HepG2 (cell line): Measurements from ENCODE around the gene TIMM23. TPM values are rescaled to one million over a fixed set of nuclear protein-coding genes. Genes with fewer than 3 reads are reported as not detected.
"Not testable (repeated sequence)": the region's sequence is repeated elsewhere in the genome, so short reads cannot be mapped to it uniquely, and the experiment has no call there.

ENCODE experiments used
- ATAC-seq: fragments of 200-7000 bp; cut with Tn5 transposase; 3 replicates; pipeline ENCODE4 v1.9.1; 2020; ENCODE audit warnings: mild to moderate bottlenecking, moderate library complexity
- BruUV-seq: library from RNA; stranded (reverse); fragments of 400-500 nt; replicated peaks from 2 replicates; lab custom pipeline; 2021; lab: Mats Ljungman, UMichigan
- CTCF ChIA-PET: fragments of 300-600 bp; formaldehyde crosslinking; extraction: SDS; loops from one replicate; lab custom pipeline; 2021; ENCODE audit warnings: low total read pairs, inconsistent platforms, low intra/inter-chr PET ratio; lab: Yijun Ruan, JAX
- POLR2A ChIA-PET: fragments of 350-600 bp; sonication (Branson Sonifier 250); formaldehyde crosslinking; loops from one replicate; lab custom pipeline; 2020; ENCODE audit warnings: antibody characterized with exemption, inconsistent platforms; lab: Yijun Ruan, JAX
- DNase-seq: peaks from one replicate; pipeline ENCODE4 v3.0.0-alpha.2; 2015; ENCODE audit warnings: low spot score
- FAIRE-seq: peaks from 3 replicates; lab custom pipeline; 2011; peaks lifted over from hg19 to GRCh38; lab: Jason Lieb, UNC
- H2AFZ ChIP-seq: one replicate; pipeline ENCODE4 v1.6.1; 2011; ENCODE audit warnings: low read length, inconsistent platforms
- H3K27ac ChIP-seq: fragments of 300-600 bp; 3 replicates; pipeline ENCODE4 v1.8.0; 2011; ENCODE audit warnings: mixed run types, mild to moderate bottlenecking, mixed read lengths, low read length, inconsistent platforms; ENCODE audit not compliant: insufficient read depth; ENCODE audit errors: extremely low read length
- H3K27me3 ChIP-seq, 2 experiments: fragments of 200-600 bp in 1 of 2; 2 replicates in 1 of 2; 3 replicates in 1 of 2; pipeline versions ENCODE4 v1.6.0 to v1.8.0; 2011; ENCODE audit warnings: low read length in 2 of 2, mild to moderate bottlenecking in 2 of 2, moderate library complexity in 2 of 2, inconsistent platforms in 1 of 2; ENCODE audit not compliant: insufficient read depth in 2 of 2, control insufficient read depth in 1 of 2
- H3K36me3 ChIP-seq, 2 experiments: fragments of 200-600 bp in 1 of 2; replicated peaks in 1 of 2; 2 replicates in 1 of 2; 3 replicates in 1 of 2; pipeline versions ENCODE4 v1.5.1 to v1.8.0; 2011; ENCODE audit warnings: low read length in 2 of 2, inconsistent platforms in 1 of 2; ENCODE audit not compliant: insufficient read depth in 2 of 2, control insufficient read depth in 1 of 2
- H3K4me1 ChIP-seq: 2 replicates; pipeline ENCODE4 v1.5.1; 2012; ENCODE audit warnings: low read length, inconsistent platforms; ENCODE audit not compliant: insufficient read depth
- H3K4me2 ChIP-seq: 2 replicates; pipeline ENCODE4 v1.6.0; 2011; ENCODE audit warnings: low read depth, low read length, inconsistent platforms
- H3K4me3 ChIP-seq, 3 experiments: fragments of 200-600 bp in 1 of 3; sonication (generic), shearing (Covaris generic) in 1 of 3; replicated peaks in 1 of 3; 2 replicates each; pipeline ENCODE4 v1.5.1; 2011 to 2016; ENCODE audit warnings: low read length in 3 of 3, inconsistent platforms in 2 of 3, low read depth in 2 of 3, mild to moderate bottlenecking in 2 of 3, control low read depth in 1 of 3, mixed read lengths in 1 of 3; ENCODE audit not compliant: insufficient read depth in 1 of 3
- H3K79me2 ChIP-seq: one replicate; pipeline ENCODE4 v1.6.1; 2011; ENCODE audit warnings: low read length, inconsistent platforms; ENCODE audit not compliant: insufficient read depth
- H3K9ac ChIP-seq: 2 replicates; pipeline ENCODE4 v1.6.0; 2011; ENCODE audit warnings: mild to moderate bottlenecking, low read depth, low read length, inconsistent platforms; ENCODE audit not compliant: insufficient read depth
- H3K9me3 ChIP-seq: 2 replicates; pipeline ENCODE4 v1.5.1; 2012; ENCODE audit warnings: mild to moderate bottlenecking, low read length
- H4K20me1 ChIP-seq: 2 replicates; pipeline ENCODE4 v1.6.0; 2011; ENCODE audit warnings: inconsistent platforms, mild to moderate bottlenecking, low read length, moderate library complexity; ENCODE audit not compliant: insufficient read depth
- ARNT2 ChIP-seq: sonication (generic); formaldehyde crosslinking; IDR thresholded peaks from 2 replicates; pipeline ENCODE4 v1.8.0; 2022; ENCODE audit warnings: mild to moderate bottlenecking, low read depth, missing genetic modification reagents, moderate library complexity
- GABPA ChIP-seq, 2 experiments: IDR thresholded peaks; 2 replicates each; pipeline ENCODE4 v1.6.1; 2011 to 2016; ENCODE audit warnings: low read depth in 2 of 2, low read length in 1 of 2, missing biosample characterization in 1 of 2, missing genetic modification characterization in 1 of 2
- ISL2 ChIP-seq: sonication (generic); formaldehyde crosslinking; IDR thresholded peaks from 2 replicates; pipeline ENCODE4 v1.5.0; 2020; ENCODE audit warnings: missing genetic modification reagents
- KLF16 ChIP-seq, 2 experiments: sonication (generic) in 1 of 2; formaldehyde crosslinking in 1 of 2; IDR thresholded peaks; 2 replicates each; pipeline versions ENCODE4 v1.6.1 to v1.8.0; 2016 to 2023; ENCODE audit warnings: missing genetic modification reagents in 2 of 2, missing compliant biosample characterization in 1 of 2
- NR2C2 ChIP-seq: sonication (generic); formaldehyde crosslinking; IDR thresholded peaks from 2 replicates; pipeline ENCODE4 v1.4.0; 2020; ENCODE audit warnings: missing genetic modification reagents, mild to moderate bottlenecking, moderate library complexity, borderline replicate concordance
- NR2F6 ChIP-seq, 2 experiments: IDR thresholded peaks; 2 replicates each; pipeline ENCODE4 v1.6.1; 2016; ENCODE audit warnings: antibody characterized with exemption in 1 of 2, mild to moderate bottlenecking in 1 of 2
- POLR2AphosphoS5 ChIP-seq: IDR thresholded peaks from 2 replicates; pipeline ENCODE4 v1.6.1; 2012; ENCODE audit warnings: low read depth, low read length
- POLR2G ChIP-seq: fragments of 200-400 bp; formaldehyde crosslinking; IDR thresholded peaks from 2 replicates; pipeline ENCODE4 v1.6.1; 2018; ENCODE audit warnings: mild to moderate bottlenecking, low read depth, low read length, moderate library complexity
- PPARG ChIP-seq: conservative IDR thresholded peaks from 2 replicates; pipeline ENCODE4 v1.6.1; 2016; ENCODE audit warnings: missing biosample characterization, missing genetic modification reagents
- RARA ChIP-seq: IDR thresholded peaks from 2 replicates; pipeline ENCODE4 v1.6.1; 2016; ENCODE audit warnings: missing genetic modification reagents, missing compliant biosample characterization
- ZMYM3 ChIP-seq: sonication (generic); formaldehyde crosslinking; IDR thresholded peaks from 2 replicates; pipeline ENCODE4 v1.5.1; 2020; ENCODE audit warnings: mild to moderate bottlenecking, missing genetic modification reagents
- ZNF501 ChIP-seq: sonication (generic); formaldehyde crosslinking; IDR thresholded peaks from 2 replicates; pipeline ENCODE4 v1.5.1; 2020; ENCODE audit warnings: mild to moderate bottlenecking, moderate library complexity, missing genetic modification reagents
- ZNF614 ChIP-seq: IDR thresholded peaks from 2 replicates; pipeline ENCODE4 v1.6.1; 2018; ENCODE audit warnings: missing biosample characterization, missing genetic modification reagents, inconsistent platforms, borderline replicate concordance
- WGBS: methylation state at CpG from one replicate; pipeline ENCODE4 v1.1.6; 2017; ENCODE audit warnings: low lambda C conversion rate; 5-methylcytosine and 5-hydroxymethylcytosine counted together
- in situ Hi-C: cut with HindIII; loops from 2 replicates; pipeline ENCODE4 v1.10.0; 2017; ENCODE audit warnings: low pct_unique_long_range_greater_than_20kb; ENCODE audit not compliant: extremely low pct_ligation_motif_present
- intact Hi-C: fragments of 100-400 bp; cut with micrococcal nuclease; formaldehyde crosslinking; loops from one replicate; pipeline ENCODE4 v1.10.0; 2022; ENCODE audit not compliant: unreplicated experiment
- polyA plus RNA-seq, 8 experiments: library from polyadenylated mRNA; depleted of rRNA in 3 of 8; stranded (reverse) in 7 of 8; unstranded in 1 of 8; fragments of >200 nt; fragmentation: Illumina TruSeq in 4 of 8; extraction: Trizol in 4 of 8; gene quantifications; 2 replicates each; pipeline versions ENCODE4 v1.2.1 to v1.2.3, GENCODE V29; 2011 to 2016; ENCODE audit warnings: low read depth in 4 of 8, missing spikeins in 1 of 8, mixed read lengths in 1 of 8; ENCODE audit not compliant: insufficient read depth in 1 of 8
- total RNA-seq, 5 experiments: library from RNA; depleted of rRNA; stranded (reverse); fragments of >200 nt; fragmentation: Illumina TruSeq; extraction: Trizol; gene quantifications; 2 replicates each; pipeline ENCODE4 v1.2.3, GENCODE V29; 2016; ENCODE audit warnings: low read depth in 1 of 5
- TF ChIP-seq, protein P1 (sequence below): sonication (generic); formaldehyde crosslinking; IDR thresholded peaks from 2 replicates; pipeline ENCODE4 v1.5.0; 2020; ENCODE audit warnings: missing genetic modification reagents

Gene TIMM23
- total and polyA plus RNA-seq, 2 of the 13 experiments (the other 11 are each of a cell fraction or from before 2014, with no cell fraction given): 80.2 to 98.6 TPM

DNA sequence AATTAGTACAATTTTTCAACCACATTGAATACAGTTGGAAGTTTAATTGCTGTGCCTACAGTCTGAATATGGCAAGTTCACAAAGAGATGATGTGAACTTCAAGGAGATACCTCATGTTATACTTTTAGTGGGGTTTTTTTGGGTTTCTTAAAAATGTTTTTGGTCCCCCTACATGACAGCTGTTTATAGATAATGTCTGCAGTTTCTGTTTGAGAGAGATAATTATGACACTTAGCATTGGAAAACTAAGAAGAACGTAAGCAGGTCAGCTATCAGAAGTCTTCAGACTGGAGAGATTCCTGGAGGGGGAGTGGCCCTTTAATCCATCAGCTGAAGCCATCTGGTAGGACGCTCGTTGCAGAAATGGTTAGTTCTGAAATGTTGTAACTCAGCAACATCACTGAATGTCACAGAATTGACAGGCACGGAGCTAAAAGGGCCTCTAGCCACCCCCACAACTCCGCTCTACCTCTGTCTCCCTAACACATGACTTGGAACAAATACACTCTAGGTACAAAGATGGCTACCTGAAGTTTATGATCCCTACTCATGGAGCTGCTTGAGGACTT, 29.0 kb downstream of the TIMM23 start:
- peaks cover 3 to 36% of the 10 kb centered on the region in 2 experiments for H3K36me3 ChIP-seq
- peak overlapping the region; percentile 56 for H3K27ac ChIP-seq
- ATAC-seq: no peak
- TF ChIP-seq ARNT2 (CRISPR knock-in tag) (no peak), POLR2G (peak; percentile 15; the same call in 1 of the 2 replicates)
- TF ChIP-seq, all 625 proteins: peak for 1
- WGBS: 77% methylated on average over 5 of the region's 5 CpGs
- FAIRE-seq (no peak), DNase-seq (no peak)
- intact Hi-C loops (no loop called here), in situ Hi-C loops (no loop called here)
- H3K4me1 ChIP-seq: peaks cover 86% of the 10 kb centered on the region
- H3K9me3 ChIP-seq: no peaks in the 10 kb centered on the region
- H3K4me2 ChIP-seq: no peak overlapping the region
- no peak overlapping the region for H2AFZ ChIP-seq
- no peaks in the 10 kb centered on the region for H3K27me3 ChIP-seq
- no TSS peak for BruUV-seq
- no peak overlapping the region for H3K4me3 ChIP-seq
- H3K9ac ChIP-seq: no peak overlapping the region
- ChIA-PET CTCF (no interaction called here), POLR2A (interaction anchor here (0.9 to 10.6 kb wide), 4 partner anchors 14 to 27 kb away, joined by 4 to 147 read pairs (median 8); no protein-coding TSS in a partner anchor)
- H4K20me1 ChIP-seq: no peaks in the 10 kb centered on the region
- H3K79me2 ChIP-seq: peaks cover 4% of the 10 kb centered on the region

DNA sequence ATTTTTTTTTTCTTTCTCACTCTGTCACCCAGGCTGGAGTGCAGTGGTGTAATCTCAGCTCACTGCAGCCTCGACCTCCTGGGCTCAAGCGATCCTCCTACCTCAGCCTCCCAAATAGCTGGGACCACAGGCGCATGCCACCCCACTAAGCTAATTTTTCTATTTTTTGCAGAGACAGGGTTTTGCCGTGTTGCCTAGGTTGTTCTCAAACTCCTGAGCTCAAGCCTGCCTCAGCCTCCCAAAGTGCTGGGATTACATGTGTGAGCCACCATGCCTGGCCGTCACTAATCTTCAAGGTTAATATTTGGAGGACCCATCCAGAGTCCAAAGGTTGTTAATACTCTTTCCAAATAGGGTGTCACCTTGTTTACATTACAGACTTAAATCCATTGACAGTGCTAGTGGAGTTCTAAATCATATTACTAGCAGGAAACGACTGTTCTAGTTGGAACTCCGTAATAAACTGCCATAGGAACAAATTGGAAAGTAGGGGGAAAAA, 29.9 kb downstream of the TIMM23 start:
- CTCF ChIA-PET; FAIRE-seq; TF ChIP-seq GABPA (IDR thresholded peaks at IDR 0.05; ENCODE audit: low read depth, low read length); NR2F6 (IDR thresholded peaks at IDR 0.05): not testable (repeated sequence)
- ATAC-seq: peak; percentile 19
- TF ChIP-seq POLR2AphosphoS5 (peak; percentile 32; the same call in 1 of the 2 replicates), GABPA (CRISPR knock-in tag; IDR thresholded peaks at IDR 0.05; ENCODE audit: low read depth) (peak; percentile 52; the same call in 1 of the 2 replicates), KLF16 (CRISPR knock-in tag; IDR thresholded peaks at IDR 0.05) (0 out of 4 replicates have a peak, but pooled peaks of 1 of the 2 experiments have one; percentile 55), ZNF501 (0 out of 2 replicates have a peak, but pooled peaks have one; percentile 21), ISL2 (CRISPR knock-in tag) (peak; percentile 70), PPARG (CRISPR knock-in tag) (peak; percentile 42; the same call in 1 of the 2 replicates), NR2C2 (CRISPR knock-in tag) (peak; percentile 48; the same call in 1 of the 2 replicates), ZMYM3 (CRISPR knock-in tag) (peak; percentile 85), RARA (CRISPR knock-in tag) (peak; percentile 47; the same call in 1 of the 2 replicates), ZNF614 (CRISPR knock-in tag) (0 out of 2 replicates have a peak, but pooled peaks have one; percentile 47), NR2F6 (CRISPR knock-in tag; IDR thresholded peaks at IDR 0.05) (peak; percentile 47; the same call in 1 of the 2 replicates)
- TF ChIP-seq, protein P1, sequence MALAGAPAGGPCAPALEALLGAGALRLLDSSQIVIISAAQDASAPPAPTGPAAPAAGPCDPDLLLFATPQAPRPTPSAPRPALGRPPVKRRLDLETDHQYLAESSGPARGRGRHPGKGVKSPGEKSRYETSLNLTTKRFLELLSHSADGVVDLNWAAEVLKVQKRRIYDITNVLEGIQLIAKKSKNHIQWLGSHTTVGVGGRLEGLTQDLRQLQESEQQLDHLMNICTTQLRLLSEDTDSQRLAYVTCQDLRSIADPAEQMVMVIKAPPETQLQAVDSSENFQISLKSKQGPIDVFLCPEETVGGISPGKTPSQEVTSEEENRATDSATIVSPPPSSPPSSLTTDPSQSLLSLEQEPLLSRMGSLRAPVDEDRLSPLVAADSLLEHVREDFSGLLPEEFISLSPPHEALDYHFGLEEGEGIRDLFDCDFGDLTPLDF (CRISPR knock-in tag): 0 out of 2 replicates have a peak, but pooled peaks have one; percentile 40

More for the DNA sequence above, 29.9 kb downstream of the TIMM23 start:
- 50% methylated on average over 7 of the region's 7 CpGs for WGBS
- H3K9ac ChIP-seq, in situ Hi-C loops, H3K9me3 ChIP-seq, H4K20me1 ChIP-seq, BruUV-seq, H3K27me3 ChIP-seq, H3K79me2 ChIP-seq, H2AFZ ChIP-seq, H3K4me3 ChIP-seq, intact Hi-C loops: not testable (repeated sequence)
- H3K36me3 ChIP-seq: peaks cover 4 to 46% of the 10 kb centered on the region in 2 experiments
- peak; percentile 85 for DNase-seq
- H3K4me2 ChIP-seq: 0 out of 2 replicates have a peak overlapping the region, but pooled peaks have one; percentile 7
- peaks cover 84% of the 10 kb centered on the region for H3K4me1 ChIP-seq
- H3K27ac ChIP-seq: peak overlapping the region; percentile 56
- POLR2A ChIA-PET: interaction anchor here (0.9 to 10.6 kb wide), 5 partner anchors 13 to 50 kb away, joined by 4 to 147 read pairs (median 7); no protein-coding TSS in a partner anchor
